Liver (tissue), 9 donors: ENCODE data around the gene AMPH. TPM values are rescaled to one million over a fixed set of nuclear protein-coding genes. Genes with fewer than 3 reads are reported as not detected.

Experiments
- DNase-seq: peaks from one replicate; pipeline ENCODE4 v3.0.0-alpha.2; 2017; ENCODE audit warnings: low spot score
- H3K27ac ChIP-seq, 2 donors: one replicate each; pipeline ENCODE4 v1.7.0; 2013; ENCODE audit warnings: inconsistent platforms in 2 of 2, low read length in 2 of 2, control low read depth in 1 of 2, low read depth in 1 of 2, mild to moderate bottlenecking in 1 of 2
- H3K27me3 ChIP-seq, 4 donors: one replicate each; pipeline versions ENCODE4 v1.6.1 to v1.7.0; 2013; ENCODE audit warnings: low read length in 3 of 4, inconsistent platforms in 1 of 4, mild to moderate bottlenecking in 1 of 4, moderate library complexity in 1 of 4; ENCODE audit not compliant: control insufficient read depth in 4 of 4, insufficient read depth in 4 of 4
- H3K36me3 ChIP-seq, 4 donors: one replicate each; pipeline versions ENCODE4 v1.6.1 to v1.7.0; 2013; ENCODE audit warnings: low read length in 3 of 4, mild to moderate bottlenecking in 3 of 4, low read depth in 1 of 4, moderate library complexity in 1 of 4; ENCODE audit not compliant: control insufficient read depth in 4 of 4, insufficient read depth in 3 of 4
- H3K4me1 ChIP-seq, 4 donors: one replicate each; pipeline versions ENCODE4 v1.6.1 to v1.7.0; 2013; ENCODE audit warnings: low read length in 3 of 4, mild to moderate bottlenecking in 3 of 4, moderate library complexity in 1 of 4; ENCODE audit not compliant: control insufficient read depth in 4 of 4, insufficient read depth in 4 of 4
- H3K4me3 ChIP-seq, 3 donors: one replicate each; pipeline versions ENCODE4 v1.6.1 to v1.7.0; 2013; ENCODE audit warnings: low read length in 3 of 3, control low read depth in 1 of 3, low read depth in 1 of 3, mild to moderate bottlenecking in 1 of 3
- H3K9ac ChIP-seq, 2 donors: one replicate each; pipeline ENCODE4 v1.7.0; 2013; ENCODE audit warnings: low read length in 2 of 2, mild to moderate bottlenecking in 2 of 2, moderate library complexity in 2 of 2, control low read depth in 1 of 2, low read depth in 1 of 2
- H3K9me3 ChIP-seq, 4 donors: one replicate each; pipeline versions ENCODE4 v1.6.1 to v1.7.0; 2013; ENCODE audit warnings: low read length in 3 of 4; ENCODE audit not compliant: control insufficient read depth in 4 of 4
- ATF3 ChIP-seq: IDR thresholded peaks from 2 replicates; pipeline ENCODE4 v1.6.1; 2016; ENCODE audit warnings: antibody characterized with exemption
- CTCF ChIP-seq: fragments of 150-350 bp; IDR thresholded peaks from 2 replicates; pipeline ENCODE4 v1.5.1; 2017; ENCODE audit warnings: improper control_type of control experiment, low read depth, low read length; ENCODE audit not compliant: missing input control
- EGR1 ChIP-seq, 2 donors: IDR thresholded peaks; 2 replicates each; pipeline ENCODE4 v1.6.1; 2016 to 2018; ENCODE audit warnings: antibody characterized with exemption in 2 of 2, low read depth in 2 of 2
- FOXA2 ChIP-seq: IDR thresholded peaks from 2 replicates; pipeline ENCODE4 v1.6.1; 2016; ENCODE audit warnings: antibody characterized with exemption
- GABPA ChIP-seq, 2 donors: IDR thresholded peaks in 1 of 2; conservative IDR thresholded peaks in 1 of 2; 2 replicates each; pipeline ENCODE4 v1.6.1; 2016; ENCODE audit warnings: antibody characterized with exemption in 2 of 2, mild to moderate bottlenecking in 1 of 2, moderate library complexity in 1 of 2
- HNF4G ChIP-seq: IDR thresholded peaks from 2 replicates; pipeline ENCODE4 v1.6.1; 2016; ENCODE audit warnings: antibody characterized with exemption
- JUND ChIP-seq, 2 donors: IDR thresholded peaks; 2 replicates each; pipeline ENCODE4 v1.6.1; 2016; ENCODE audit warnings: antibody characterized with exemption in 2 of 2
- NR2F2 ChIP-seq: IDR thresholded peaks from 2 replicates; pipeline ENCODE4 v1.6.1; 2016; ENCODE audit warnings: antibody characterized with exemption
- RAD21 ChIP-seq, 2 donors: IDR thresholded peaks; 2 replicates each; pipeline ENCODE4 v1.6.1; 2016; ENCODE audit warnings: antibody characterized with exemption in 2 of 2, mild to moderate bottlenecking in 2 of 2
- REST ChIP-seq: IDR thresholded peaks from 2 replicates; pipeline ENCODE4 v1.6.1; 2016; ENCODE audit warnings: antibody characterized with exemption, mild to moderate bottlenecking
- RXRA ChIP-seq, 2 donors: IDR thresholded peaks; 2 replicates each; pipeline ENCODE4 v1.6.1; 2017 to 2018; ENCODE audit warnings: antibody characterized with exemption in 2 of 2, mild to moderate bottlenecking in 1 of 2
- SP1 ChIP-seq: IDR thresholded peaks from 2 replicates; pipeline ENCODE4 v1.6.1; 2018; ENCODE audit warnings: antibody characterized with exemption, mild to moderate bottlenecking
- TAF1 ChIP-seq: conservative IDR thresholded peaks from 2 replicates; pipeline ENCODE4 v1.6.1; 2016; ENCODE audit warnings: antibody characterized with exemption, mild to moderate bottlenecking
- WGBS: extraction: QIAGEN DNeasy Blood & Tissue Kit; methylation state at CpG from one replicate; pipeline ENCODE4 v1.1.7; 2013; 5-methylcytosine and 5-hydroxymethylcytosine counted together
- polyA plus RNA-seq, 2 donors: library from polyadenylated mRNA; stranded (reverse) in 1 of 2; unstranded in 1 of 2; fragments of 200-250 nt in 1 of 2; fragments of >200 nt in 1 of 2; fragmentation: Nextera tagmentation in 1 of 2; extraction: Ambion mirVana in 1 of 2; gene quantifications; one replicate each; pipeline versions ENCODE4 v1.2.1 to v1.2.3, GENCODE V29; 2013 to 2015
- total RNA-seq, 2 donors: library from RNA; depleted of rRNA; stranded (reverse); fragments of >200 nt; gene quantifications; one replicate each; pipeline ENCODE4 v1.2.3, GENCODE V29; 2014
- donor health status: healthy.
- donor health status: healthy.
- donor health status: healthy.
- donor health status: healthy.
- donor health status: healthy.

Gene AMPH
- total and polyA plus RNA-seq, 4 donors: 0.13 to 0.25 (median 0.20) TPM

GRCh38 chr7:38664972-38665371 is 33.8 kb upstream of the AMPH start:
- no peaks in the 10 kb centered on the region for H3K4me1 ChIP-seq
- no peak overlapping the region for H3K9ac ChIP-seq
- TF ChIP-seq NR2F2: no peak
- no peak overlapping the region for H3K4me3 ChIP-seq
- peaks cover 0 to 2% (median 0%) of the 10 kb centered on the region in 4 donors for H3K27me3 ChIP-seq
- H3K27ac ChIP-seq: no peak overlapping the region
- peaks cover 0 to 3% (median 0%) of the 10 kb centered on the region in 4 donors for H3K9me3 ChIP-seq
- WGBS: 91% methylated on average over 7 of the region's 7 CpGs
- DNase-seq: no peak
- H3K36me3 ChIP-seq: no peaks in the 10 kb centered on the region

- TF ChIP-seq ATF3: no peak
- peak; percentile 56 for TF ChIP-seq CTCF
- no peak for TF ChIP-seq GABPA (IDR thresholded peaks at IDR 0.05 in 1 of 2, conservative IDR thresholded peaks at IDR 0.05 in 1 of 2)
- no peak for TF ChIP-seq FOXA2
- no peak for TF ChIP-seq EGR1 (IDR thresholded peaks at IDR 0.05; ENCODE audit: low read depth in 2 of 2)
- TF ChIP-seq RXRA (IDR thresholded peaks at IDR 0.05): no peak
- no peak for TF ChIP-seq NR2F2
- no peak for TF ChIP-seq SP1
- no peak for TF ChIP-seq HNF4G
- no peak for TF ChIP-seq JUND (IDR thresholded peaks at IDR 0.05)
- no peak for TF ChIP-seq REST
- no peak for TF ChIP-seq TAF1
- TF ChIP-seq RAD21 (IDR thresholded peaks at IDR 0.05): peak; percentile 75 to 84
- Histone ChIP-seq H3K9me3 (peaks cover 0 to 3% (median 0%) of the 10 kb centered on the region in 4 donors), H3K27ac (no peak overlapping the region), H3K9ac (no peak overlapping the region), H3K36me3 (no peaks in the 10 kb centered on the region), H3K4me1 (no peaks in the 10 kb centered on the region), H3K27me3 (peaks cover 0 to 2% (median 0%) of the 10 kb centered on the region in 4 donors), H3K4me3 (no peak overlapping the region)
- DNase-seq: no peak
- whole genome bisulfite sequencing: 31% methylated on average over 6 of the region's 6 CpGs
Observed at GRCh38 chr7:38660427-38661099, 29.4 kb upstream of the AMPH start.
